Adrenal gland (tissue), 12 donors: ENCODE measurements around the gene SEMA5A. TPM values are rescaled to one million over a fixed set of nuclear protein-coding genes. Genes with fewer than 3 reads are reported as not detected.

ENCODE experiments used
- DNase-seq, 7 donors: peaks; one replicate each; pipeline ENCODE4 v3.0.0-alpha.2; 2019 to 2020
- H3K27ac ChIP-seq, 5 donors: fragments of 200-600 bp; sonication (generic) in 4 of 5; 1 replicate in 3 of 5; 2 replicates in 2 of 5; pipeline versions ENCODE4 v1.5.1 to v1.8.0; 2016 to 2020; ENCODE audit warnings: mild to moderate bottlenecking in 1 of 5
- H3K27me3 ChIP-seq: fragments of 200-600 bp; 2 replicates; pipeline ENCODE4 v1.8.0; 2021
- H3K36me3 ChIP-seq, 2 donors: fragments of 200-600 bp; replicated peaks in 1 of 2; 1 replicate in 1 of 2; 2 replicates in 1 of 2; pipeline versions ENCODE4 v1.5.1 to v1.8.0; 2018 to 2022
- H3K4me1 ChIP-seq, 2 donors: fragments of 200-600 bp; replicated peaks in 1 of 2; 1 replicate in 1 of 2; 2 replicates in 1 of 2; pipeline versions ENCODE4 v1.5.1 to v1.8.0; 2018 to 2021
- H3K4me3 ChIP-seq, 4 donors: fragments of 200-600 bp; sonication (generic) in 3 of 4; one replicate each; pipeline ENCODE4 v1.5.1; 2016 to 2018
- H3K9me3 ChIP-seq, 3 donors: fragments of 200-600 bp; sonication (generic) in 1 of 3; replicated peaks in 1 of 3; 1 replicate in 2 of 3; 2 replicates in 1 of 3; pipeline versions ENCODE4 v1.5.1 to v1.8.0; 2016 to 2021
- POLR2A ChIP-seq, 2 donors: fragments of 450-650 bp; IDR thresholded peaks; one replicate each; pipeline ENCODE4 v1.6.1; 2017; ENCODE audit warnings: antibody characterized with exemption in 2 of 2, mild to moderate bottlenecking in 2 of 2, moderate library complexity in 1 of 2
- WGBS, 4 donors: extraction: QIAGEN DNeasy Blood & Tissue Kit in 2 of 4; methylation state at CpG; one replicate each; pipeline versions ENCODE4 v1.1.5 to v1.1.7; 2013 to 2017; 5-methylcytosine and 5-hydroxymethylcytosine counted together
- intact Hi-C, 2 donors: fragments of 100-400 bp; cut with DNase I; formaldehyde crosslinking; loops; one replicate each; pipeline versions ENCODE4 v1.14.1 to v1.15.0; 2022 to 2023
- polyA plus RNA-seq, 3 donors: library from polyadenylated mRNA; stranded (reverse); fragments of 200-250 nt in 2 of 3; fragments of 350-450 nt in 1 of 3; fragmentation: Illumina TruSeq in 1 of 3; extraction: RNeasy Lipid Tissue Mini Kit (QIAGEN cat#74804) in 1 of 3; gene quantifications; one replicate each; pipeline ENCODE4 v1.2.3, GENCODE V29; 2013 to 2014
- total RNA-seq, 9 donors: library from RNA; depleted of rRNA in 4 of 9; stranded (reverse); fragments of >200 nt in 4 of 9; fragments of 120-200 nt in 1 of 9; fragmentation: NEBNext Ultra II Directional in 1 of 9; extraction: Animal tissue kit (Norgen Biotek cat#: 25700) in 1 of 9; gene quantifications; one replicate each; pipeline versions ENCODE4 v1.1.0 to v1.2.4, GENCODE V29; 2013 to 2023
- TF ChIP-seq, protein P1 (sequence below), 6 experiments: fragments of 450-650 bp in 4 of 6; fragments of 200-600 bp in 2 of 6; sonication (generic) in 1 of 6; IDR thresholded peaks; 1 replicate in 5 of 6; 2 replicates in 1 of 6; pipeline versions ENCODE4 v1.5.1 to v1.8.0; 2016 to 2021; ENCODE audit warnings: antibody characterized with exemption in 6 of 6, mild to moderate bottlenecking in 2 of 6, moderate library complexity in 1 of 6
- donor health status: healthy with polysubstance abuse.
- donor health status: Bipolar disorder and iron deficiency.
- donor health status: DM: yes; HTN: yes; CAD: no.
- donor health status: DM: no; HTN: no; CAD: no.
- donor health status: DM: no; HTN: no; CAD: no.
- donor health status: DM: yes; HTN: yes; CAD: no.

SEMA5A gene
- total and polyA plus RNA-seq, 12 donors: 0.40 to 6.0 (median 2.6) TPM

- TF ChIP-seq, protein P1, sequence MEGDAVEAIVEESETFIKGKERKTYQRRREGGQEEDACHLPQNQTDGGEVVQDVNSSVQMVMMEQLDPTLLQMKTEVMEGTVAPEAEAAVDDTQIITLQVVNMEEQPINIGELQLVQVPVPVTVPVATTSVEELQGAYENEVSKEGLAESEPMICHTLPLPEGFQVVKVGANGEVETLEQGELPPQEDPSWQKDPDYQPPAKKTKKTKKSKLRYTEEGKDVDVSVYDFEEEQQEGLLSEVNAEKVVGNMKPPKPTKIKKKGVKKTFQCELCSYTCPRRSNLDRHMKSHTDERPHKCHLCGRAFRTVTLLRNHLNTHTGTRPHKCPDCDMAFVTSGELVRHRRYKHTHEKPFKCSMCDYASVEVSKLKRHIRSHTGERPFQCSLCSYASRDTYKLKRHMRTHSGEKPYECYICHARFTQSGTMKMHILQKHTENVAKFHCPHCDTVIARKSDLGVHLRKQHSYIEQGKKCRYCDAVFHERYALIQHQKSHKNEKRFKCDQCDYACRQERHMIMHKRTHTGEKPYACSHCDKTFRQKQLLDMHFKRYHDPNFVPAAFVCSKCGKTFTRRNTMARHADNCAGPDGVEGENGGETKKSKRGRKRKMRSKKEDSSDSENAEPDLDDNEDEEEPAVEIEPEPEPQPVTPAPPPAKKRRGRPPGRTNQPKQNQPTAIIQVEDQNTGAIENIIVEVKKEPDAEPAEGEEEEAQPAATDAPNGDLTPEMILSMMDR (IDR thresholded peaks at IDR 0.05): no peak
- TF ChIP-seq POLR2A (IDR thresholded peaks at IDR 0.05): no peak
- Histone ChIP-seq H3K36me3 (no peaks in the 10 kb centered on the region), H3K27ac (no peak overlapping the region), H3K4me3 (no peak overlapping the region), H3K27me3 (no peaks in the 10 kb centered on the region), H3K4me1 (peaks cover 0 to 11% of the 10 kb centered on the region in 2 donors), H3K9me3 (no peaks in the 10 kb centered on the region)
- 3 to 16% (median 11%) methylated on average over 5 of the region's 5 CpGs for WGBS, 4 donors
- peak in 6 of 7 donors; percentile 24 to 65 (median 56) for DNase-seq
- intact Hi-C loops: no loop called here
These were observed 197.4 kb downstream of the SEMA5A start for GRCh38 chr5:9348401-9348996.

- 72 to 78% (median 75%) methylated on average over 7 of the region's 7 CpGs for whole genome bisulfite sequencing, 4 donors
- intact Hi-C loops: no loop called here
- Histone ChIP-seq H3K27ac (no peak overlapping the region), H3K27me3 (no peaks in the 10 kb centered on the region), H3K4me3 (no peak overlapping the region), H3K36me3 (no peaks in the 10 kb centered on the region), H3K9me3 (no peaks in the 10 kb centered on the region), H3K4me1 (peaks cover 0 to 11% of the 10 kb centered on the region in 2 donors)
- DNase-seq: no peak
- TF ChIP-seq POLR2A (IDR thresholded peaks at IDR 0.05): no peak
- TF ChIP-seq, protein P1 (IDR thresholded peaks at IDR 0.05): no peak
These were observed 198.2 kb downstream of the SEMA5A start for GRCh38 chr5:9347541-9348295.

DNA sequence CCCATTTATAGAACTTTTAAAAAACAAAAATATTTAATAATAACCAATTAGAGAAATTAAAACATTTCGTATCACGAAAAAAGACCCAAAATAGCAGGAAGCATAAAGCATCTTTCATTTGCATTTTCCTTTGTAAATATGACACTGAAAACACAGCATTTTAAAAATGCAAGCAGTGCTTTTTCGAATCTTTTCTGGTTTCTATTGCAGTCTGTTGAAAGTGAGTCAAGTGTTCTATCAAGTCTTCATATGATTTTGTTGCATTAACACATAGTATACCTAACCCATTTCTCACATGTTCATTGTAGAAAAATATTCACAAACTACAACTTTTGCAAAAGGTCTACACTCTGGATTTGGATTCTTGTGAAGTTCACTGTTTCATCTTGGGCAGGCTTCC, 198.8 kb downstream of the SEMA5A start:
- H3K36me3 ChIP-seq: no peaks in the 10 kb centered on the region
- no peak for DNase-seq
- intact Hi-C loops: no loop called here
- H3K4me3 ChIP-seq: no peak overlapping the region
- peaks cover 0 to 11% of the 10 kb centered on the region in 2 donors for H3K4me1 ChIP-seq
- no peaks in the 10 kb centered on the region for H3K9me3 ChIP-seq
- 77 to 88% (median 80%) methylated on average over 3 of the region's 3 CpGs for WGBS, 4 donors
- no peaks in the 10 kb centered on the region for H3K27me3 ChIP-seq
- no peak overlapping the region for H3K27ac ChIP-seq
- TF ChIP-seq, protein P1 (IDR thresholded peaks at IDR 0.05): no peak
- no peak for TF ChIP-seq POLR2A (IDR thresholded peaks at IDR 0.05)

- TF ChIP-seq, protein P1 (IDR thresholded peaks at IDR 0.05): no peak
- TF ChIP-seq POLR2A (IDR thresholded peaks at IDR 0.05): no peak
- DNase-seq: no peak
- Histone ChIP-seq H3K9me3 (no peaks in the 10 kb centered on the region), H3K27me3 (no peaks in the 10 kb centered on the region), H3K36me3 (no peaks in the 10 kb centered on the region), H3K4me3 (no peak overlapping the region), H3K27ac (no peak overlapping the region), H3K4me1 (peaks cover 0 to 11% of the 10 kb centered on the region in 2 donors)
- intact Hi-C loops: no loop called here
- 91 to 100% (median 95%) methylated on average over 1 of the region's 1 CpG for WGBS, 4 donors
These were observed 201.1 kb downstream of the SEMA5A start for GRCh38 chr5:9344751-9345240.
